Caco-2 (cell line): ENCODE measurements around the gene INSYN1. TPM values are rescaled to one million over a fixed set of nuclear protein-coding genes. Genes with fewer than 3 reads are reported as not detected.
A peak's percentile ranks its signal among the peaks of the same experiment; 100 is the strongest.

Source experiments
- BruUV-seq: library from RNA; stranded (reverse); fragments of 400-500 nt; replicated peaks from 2 replicates; lab custom pipeline; 2021; lab: Mats Ljungman, UMichigan
- CTCF ChIA-PET: fragments of 300-600 bp; sonication (Branson Sonifier 250); formaldehyde crosslinking; loops from one replicate; lab custom pipeline; 2022; ENCODE audit warnings: antibody characterized with exemption; lab: Charles Lee
- POLR2A ChIA-PET: fragments of 300-600 bp; sonication (Branson Sonifier 250); formaldehyde crosslinking; loops from one replicate; lab custom pipeline; 2022; ENCODE audit warnings: antibody characterized with exemption; lab: Charles Lee
- DNase-seq, 2 experiments: peaks; one replicate each; pipeline versions ENCODE4 v3.0.0 to v3.0.0-alpha.2; 2020 to 2022
- H3K27me3 ChIP-seq: replicated peaks from 2 replicates; pipeline ENCODE4 v1.6.0; 2011; ENCODE audit warnings: low read length; ENCODE audit not compliant: control insufficient read depth, insufficient read depth
- H3K36me3 ChIP-seq: 2 replicates; pipeline ENCODE4 v1.5.1; 2011; ENCODE audit warnings: low read length; ENCODE audit not compliant: control insufficient read depth, insufficient read depth
- H3K4me1 ChIP-seq: fragments of 250-450 bp; sonication (Bioruptor Pico); 2 replicates; pipeline ENCODE4 v1.5.1; 2020; ENCODE audit warnings: mild to moderate bottlenecking
- H3K4me3 ChIP-seq: 2 replicates; pipeline ENCODE4 v1.5.1; 2011; ENCODE audit warnings: low read depth, mild to moderate bottlenecking, control low read depth, low read length
- H3K9me3 ChIP-seq: fragments of 250-450 bp; sonication (Bioruptor Pico); 2 replicates; pipeline ENCODE4 v1.5.1; 2020; ENCODE audit warnings: mild to moderate bottlenecking, moderate library complexity
- H3K27ac Mint-ChIP-seq: one replicate; pipeline ENCODE4 v1.8.0; 2022; ENCODE audit warnings: mixed read lengths; ENCODE audit not compliant: unreplicated experiment
- H3K27me3 Mint-ChIP-seq: one replicate; pipeline ENCODE4 v1.8.0; 2022; ENCODE audit warnings: mixed read lengths; ENCODE audit not compliant: insufficient read depth, unreplicated experiment
- H3K36me3 Mint-ChIP-seq: one replicate; pipeline ENCODE4 v1.8.0; 2022; ENCODE audit warnings: mild to moderate bottlenecking, mixed read lengths; ENCODE audit not compliant: insufficient read depth, unreplicated experiment
- H3K4me1 Mint-ChIP-seq: one replicate; pipeline ENCODE4 v1.8.0; 2022; ENCODE audit warnings: low read depth, mixed read lengths; ENCODE audit not compliant: unreplicated experiment
- H3K4me3 Mint-ChIP-seq: one replicate; pipeline ENCODE4 v1.8.0; 2022; ENCODE audit warnings: mild to moderate bottlenecking, moderate library complexity, mixed read lengths; ENCODE audit not compliant: unreplicated experiment
- H3K9me3 Mint-ChIP-seq: one replicate; pipeline ENCODE4 v1.8.0; 2022; ENCODE audit warnings: mixed read lengths; ENCODE audit not compliant: unreplicated experiment
- intact Hi-C: fragments of 100-400 bp; cut with micrococcal nuclease; formaldehyde crosslinking; loops from one replicate; pipeline ENCODE4 v1.10.0; 2022; ENCODE audit not compliant: unreplicated experiment
- total RNA-seq: library from RNA; stranded (reverse); gene quantifications from 2 replicates; pipeline ENCODE4 v1.2.3, GENCODE V29; 2022
- TF ChIP-seq, protein P1 (sequence below), 2 experiments: fragments of 200-600 bp in 1 of 2; IDR thresholded peaks; 1 replicate in 1 of 2; 2 replicates in 1 of 2; pipeline versions ENCODE4 v1.5.1 to v1.8.0; 2011 to 2022; ENCODE audit warnings: antibody characterized with exemption in 1 of 2, control low read depth in 1 of 2, inconsistent platforms in 1 of 2, low read depth in 1 of 2, low read length in 1 of 2, mild to moderate bottlenecking in 1 of 2, moderate library complexity in 1 of 2; ENCODE audit not compliant: insufficient read depth in 1 of 2, severe bottlenecking in 1 of 2, unreplicated experiment in 1 of 2

Gene INSYN1
- total RNA-seq, 1 experiment from 2014 or later: 0.41 TPM

- H3K9me3 Mint-ChIP-seq: no peaks in the 10 kb centered on the region
- H3K4me1 Mint-ChIP-seq: no peaks in the 10 kb centered on the region
- no peak for DNase-seq
- TF ChIP-seq, protein P1, sequence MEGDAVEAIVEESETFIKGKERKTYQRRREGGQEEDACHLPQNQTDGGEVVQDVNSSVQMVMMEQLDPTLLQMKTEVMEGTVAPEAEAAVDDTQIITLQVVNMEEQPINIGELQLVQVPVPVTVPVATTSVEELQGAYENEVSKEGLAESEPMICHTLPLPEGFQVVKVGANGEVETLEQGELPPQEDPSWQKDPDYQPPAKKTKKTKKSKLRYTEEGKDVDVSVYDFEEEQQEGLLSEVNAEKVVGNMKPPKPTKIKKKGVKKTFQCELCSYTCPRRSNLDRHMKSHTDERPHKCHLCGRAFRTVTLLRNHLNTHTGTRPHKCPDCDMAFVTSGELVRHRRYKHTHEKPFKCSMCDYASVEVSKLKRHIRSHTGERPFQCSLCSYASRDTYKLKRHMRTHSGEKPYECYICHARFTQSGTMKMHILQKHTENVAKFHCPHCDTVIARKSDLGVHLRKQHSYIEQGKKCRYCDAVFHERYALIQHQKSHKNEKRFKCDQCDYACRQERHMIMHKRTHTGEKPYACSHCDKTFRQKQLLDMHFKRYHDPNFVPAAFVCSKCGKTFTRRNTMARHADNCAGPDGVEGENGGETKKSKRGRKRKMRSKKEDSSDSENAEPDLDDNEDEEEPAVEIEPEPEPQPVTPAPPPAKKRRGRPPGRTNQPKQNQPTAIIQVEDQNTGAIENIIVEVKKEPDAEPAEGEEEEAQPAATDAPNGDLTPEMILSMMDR (IDR thresholded peaks at IDR 0.05; ENCODE audit: insufficient read depth in 1 of 2, low read depth in 1 of 2, low read length in 1 of 2, severe bottlenecking in 1 of 2, unreplicated experiment in 1 of 2): no peak
- no peak overlapping the region for H3K4me3 Mint-ChIP-seq
- H3K36me3 Mint-ChIP-seq: no peaks in the 10 kb centered on the region
- no peaks in the 10 kb centered on the region; the same call in 1 of the 2 replicates for H3K27me3 ChIP-seq
- H3K9me3 ChIP-seq: no peaks in the 10 kb centered on the region
- no TSS peak for BruUV-seq
- no peak overlapping the region for H3K27ac Mint-ChIP-seq
- ChIA-PET POLR2A (no interaction called here), CTCF (interaction anchor here (0.6 kb wide), 1 partner anchor 1083 kb away, joined by 3 read pairs; no protein-coding TSS in a partner anchor)
- peaks cover 18% of the 10 kb centered on the region for H3K27me3 Mint-ChIP-seq
- intact Hi-C loops: no loop called here
- H3K4me1 ChIP-seq: no peaks in the 10 kb centered on the region
- no peak overlapping the region for H3K4me3 ChIP-seq
- no peaks in the 10 kb centered on the region for H3K36me3 ChIP-seq
These were observed 2.3 kb upstream of the INSYN1 start for GRCh38 chr15:73755481-73755880.

DNA sequence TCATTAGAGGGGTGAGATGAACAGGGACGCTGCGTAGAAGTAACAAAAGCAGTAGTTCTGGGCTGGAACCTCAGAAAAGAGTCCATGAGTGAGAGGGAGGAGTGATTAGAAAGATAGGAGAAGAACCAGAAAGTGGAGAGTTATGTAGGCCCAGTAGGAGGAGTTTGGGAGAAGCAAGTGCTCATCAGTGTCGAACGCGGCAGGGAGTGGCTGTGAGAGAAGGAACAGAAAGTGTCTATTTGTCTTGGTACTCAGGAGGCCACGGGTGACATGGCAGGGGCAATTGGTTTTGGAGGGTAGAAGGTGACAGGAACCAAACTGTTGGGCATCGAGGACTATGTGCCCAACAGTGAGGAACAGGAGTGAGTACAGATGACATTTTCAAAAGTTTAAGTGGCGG is 1.3 kb upstream of the INSYN1 start:
- H3K27me3 ChIP-seq: no peaks in the 10 kb centered on the region; the same call in 1 of the 2 replicates
- H3K36me3 Mint-ChIP-seq: no peaks in the 10 kb centered on the region
- H3K9me3 ChIP-seq: no peaks in the 10 kb centered on the region
- ChIA-PET POLR2A (no interaction called here), CTCF (no interaction called here)
- H3K4me1 Mint-ChIP-seq: no peaks in the 10 kb centered on the region
- no peaks in the 10 kb centered on the region for H3K4me1 ChIP-seq
- no peak overlapping the region for H3K27ac Mint-ChIP-seq
- H3K27me3 Mint-ChIP-seq: peaks cover 22% of the 10 kb centered on the region
- H3K4me3 ChIP-seq: no peak overlapping the region
- TF ChIP-seq, protein P1 (IDR thresholded peaks at IDR 0.05; ENCODE audit: insufficient read depth in 1 of 2, low read depth in 1 of 2, low read length in 1 of 2, severe bottlenecking in 1 of 2, unreplicated experiment in 1 of 2): no peak
- no peaks in the 10 kb centered on the region for H3K36me3 ChIP-seq
- no TSS peak for BruUV-seq
- no peaks in the 10 kb centered on the region for H3K9me3 Mint-ChIP-seq
- intact Hi-C loops: no loop called here
- no peak for DNase-seq
- no peak overlapping the region for H3K4me3 Mint-ChIP-seq

DNA sequence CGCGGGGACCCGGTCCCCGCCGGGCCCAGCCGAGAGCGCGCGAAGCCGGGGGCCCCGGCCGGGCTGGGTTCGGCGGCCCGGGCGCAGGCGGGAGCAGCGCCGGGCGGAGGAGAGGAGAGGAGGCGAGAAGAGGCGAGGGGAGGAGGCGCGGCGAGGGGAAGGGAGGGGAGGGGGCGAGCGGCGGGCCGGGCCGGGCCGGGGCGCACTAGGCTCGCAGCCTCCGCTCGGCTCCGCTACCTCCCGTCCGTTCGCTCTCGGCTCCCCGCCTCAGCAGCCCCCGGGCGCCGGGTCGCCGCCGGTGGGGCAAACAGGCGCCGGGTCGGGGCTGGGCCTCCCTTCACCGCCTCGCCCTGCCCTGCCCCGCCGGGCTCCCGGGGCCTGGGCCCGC is 351 bp downstream of the INSYN1 start:
- H3K36me3 ChIP-seq: no peaks in the 10 kb centered on the region
- Mint-ChIP-seq H3K4me1 (no peaks in the 10 kb centered on the region), H3K27ac (no peak overlapping the region), H3K4me3 (no peak overlapping the region), H3K36me3 (no peaks in the 10 kb centered on the region), H3K27me3 (peaks cover 22% of the 10 kb centered on the region), H3K9me3 (no peaks in the 10 kb centered on the region)
- DNase-seq: no peak
- peak overlapping the region; percentile 23 for H3K4me3 ChIP-seq
- POLR2A ChIA-PET: no interaction called here
- no peaks in the 10 kb centered on the region; the same call in 1 of the 2 replicates for H3K27me3 ChIP-seq
- CTCF ChIA-PET: interaction anchor here (1.2 kb wide), 1 partner anchor 48 kb away, joined by 3 read pairs; no protein-coding TSS in a partner anchor
- intact Hi-C loops: no loop called here
- no TSS peak for BruUV-seq
- H3K9me3 ChIP-seq: no peaks in the 10 kb centered on the region
- H3K4me1 ChIP-seq: no peaks in the 10 kb centered on the region
- TF ChIP-seq, protein P1 (IDR thresholded peaks at IDR 0.05; ENCODE audit: insufficient read depth in 1 of 2, low read depth in 1 of 2, low read length in 1 of 2, severe bottlenecking in 1 of 2, unreplicated experiment in 1 of 2): no peak
